SH-SY5Y (cell line): ENCODE results near the gene VAT1L.

Experiments used
- GATA2 ChIP-seq: IDR thresholded peaks from 2 replicates; pipeline ENCODE4 v1.6.1; 2011; ENCODE audit warnings: mild to moderate bottlenecking, low read depth, low read length
- GATA3 ChIP-seq: IDR thresholded peaks from 2 replicates; pipeline ENCODE4 v1.6.1; 2011; ENCODE audit warnings: low read depth, mild to moderate bottlenecking, low read length, moderate library complexity

- TF ChIP-seq GATA2 (no peak), GATA3 (no peak)
Measured at GRCh38 chr16:77987810-77988209, 199.4 kb downstream of the VAT1L start.
